ENCODE measurements around the gene PDE11A.

DNA sequence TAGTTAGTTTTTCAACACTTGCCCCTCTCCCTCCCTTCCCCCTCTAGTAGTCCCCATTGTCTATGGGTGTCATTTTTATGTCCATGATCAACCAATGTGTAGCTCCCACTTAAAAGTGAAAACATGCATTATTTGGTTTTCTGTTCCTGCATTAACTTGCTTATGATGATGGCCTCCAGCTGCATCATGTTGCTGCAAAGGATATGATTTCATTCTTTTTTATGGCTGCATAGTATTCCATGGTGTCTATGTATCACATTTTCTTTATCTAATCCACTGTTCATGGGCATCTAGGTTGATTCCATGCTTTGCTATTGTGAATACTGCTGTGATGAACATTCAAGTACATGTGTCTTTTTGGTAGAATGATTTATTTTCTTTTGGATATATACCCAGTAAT lies 70.5 kb downstream of the PDE11A start:
- TF ChIP-seq BHLHE40 (IDR thresholded peaks at IDR 0.05; ENCODE audit: borderline replicate concordance) (no peak), ELF4 (IDR thresholded peaks at IDR 0.05) (no peak), ZNF384 (IDR thresholded peaks at IDR 0.05) (no peak), FOXM1 (IDR thresholded peaks at IDR 0.05; ENCODE audit: borderline replicate concordance) (no peak), ARNT (IDR thresholded peaks at IDR 0.05) (no peak), NFRKB (IDR thresholded peaks at IDR 0.05) (no peak), L3MBTL2 (conservative IDR thresholded peaks at IDR 0.05) (no peak), SP1 (IDR thresholded peaks at IDR 0.05) (no peak)
- TF ChIP-seq, protein P1, sequence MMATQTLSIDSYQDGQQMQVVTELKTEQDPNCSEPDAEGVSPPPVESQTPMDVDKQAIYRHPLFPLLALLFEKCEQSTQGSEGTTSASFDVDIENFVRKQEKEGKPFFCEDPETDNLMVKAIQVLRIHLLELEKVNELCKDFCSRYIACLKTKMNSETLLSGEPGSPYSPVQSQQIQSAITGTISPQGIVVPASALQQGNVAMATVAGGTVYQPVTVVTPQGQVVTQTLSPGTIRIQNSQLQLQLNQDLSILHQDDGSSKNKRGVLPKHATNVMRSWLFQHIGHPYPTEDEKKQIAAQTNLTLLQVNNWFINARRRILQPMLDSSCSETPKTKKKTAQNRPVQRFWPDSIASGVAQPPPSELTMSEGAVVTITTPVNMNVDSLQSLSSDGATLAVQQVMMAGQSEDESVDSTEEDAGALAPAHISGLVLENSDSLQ (IDR thresholded peaks at IDR 0.05): no peak
